Thoracic aorta (tissue), 2 donors: ENCODE measurements around the gene OTX1. TPM values are rescaled to one million over a fixed set of nuclear protein-coding genes. Genes with fewer than 3 reads are reported as not detected.

ENCODE experiments used
- ATAC-seq: fragments of 150-250 bp; one replicate; pipeline ENCODE4 v1.8.0; 2017; ENCODE audit warnings: low read depth; ENCODE audit not compliant: insufficient number of reproducible peaks, low FRiP score
- DNase-seq: peaks from one replicate; pipeline ENCODE4 v3.0.0-alpha.2; 2020; ENCODE audit warnings: low spot score
- H3K27ac ChIP-seq, 2 donors: fragments of 200-600 bp; sonication (generic); 1 replicate in 1 of 2; 2 replicates in 1 of 2; pipeline ENCODE4 v1.5.1; 2016; ENCODE audit warnings: mild to moderate bottlenecking in 2 of 2, moderate library complexity in 2 of 2
- H3K27me3 ChIP-seq: fragments of 200-600 bp; sonication (generic); replicated peaks from 2 replicates; pipeline ENCODE4 v1.6.0; 2016; ENCODE audit warnings: mild to moderate bottlenecking; ENCODE audit not compliant: insufficient read depth
- H3K36me3 ChIP-seq: fragments of 200-600 bp; sonication (generic); one replicate; pipeline ENCODE4 v1.5.1; 2016
- H3K4me1 ChIP-seq, 2 donors: fragments of 200-600 bp; sonication (generic); 1 replicate in 1 of 2; 2 replicates in 1 of 2; pipeline versions ENCODE4 v1.5.1 to v1.6.0; 2016; ENCODE audit warnings: low read depth in 2 of 2, mild to moderate bottlenecking in 1 of 2; ENCODE audit not compliant: control insufficient read depth in 1 of 2
- H3K4me3 ChIP-seq: fragments of 200-600 bp; sonication (generic); 2 replicates; pipeline ENCODE4 v1.5.1; 2016; ENCODE audit warnings: mild to moderate bottlenecking
- H3K9me3 ChIP-seq: fragments of 200-600 bp; sonication (generic); 2 replicates; pipeline ENCODE4 v1.5.1; 2016
- total RNA-seq, 2 donors: library from RNA; depleted of rRNA; stranded (reverse); fragments of >200 nt; gene quantifications; one replicate each; pipeline versions ENCODE4 v1.1.0 to v1.2.3, GENCODE V29; 2016
- TF ChIP-seq, protein P1 (sequence below): fragments of 200-600 bp; sonication (generic); IDR thresholded peaks from one replicate; pipeline ENCODE4 v1.5.1; 2019; ENCODE audit warnings: antibody characterized with exemption

Gene OTX1
- total RNA-seq, 2 donors from 2014 or later = not detected

DNA sequence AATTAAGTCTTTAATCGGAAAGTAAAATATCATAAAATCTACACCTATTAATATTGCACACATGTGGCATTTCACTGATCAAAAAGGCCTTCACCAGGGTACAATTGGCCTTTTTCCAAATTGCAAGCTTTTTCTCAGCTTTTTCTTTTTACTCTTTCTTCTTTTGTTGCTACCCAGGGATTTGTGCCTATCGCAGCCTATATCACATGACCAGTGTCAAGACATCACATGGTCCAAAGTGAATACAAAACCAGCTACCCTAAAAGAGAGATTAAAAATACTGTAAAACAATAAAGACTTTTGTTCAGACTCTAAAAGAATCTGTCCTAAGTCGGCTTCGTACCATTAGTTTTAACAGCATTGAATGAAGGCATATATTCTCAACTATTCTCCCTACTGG is 15.0 kb upstream of the OTX1 start:
- Histone ChIP-seq H3K4me1 (no peaks in the 10 kb centered on the region), H3K27ac (no peak overlapping the region), H3K27me3 (no peaks in the 10 kb centered on the region), H3K9me3 (no peaks in the 10 kb centered on the region), H3K4me3 (no peak overlapping the region), H3K36me3 (no peaks in the 10 kb centered on the region)
- TF ChIP-seq, protein P1, sequence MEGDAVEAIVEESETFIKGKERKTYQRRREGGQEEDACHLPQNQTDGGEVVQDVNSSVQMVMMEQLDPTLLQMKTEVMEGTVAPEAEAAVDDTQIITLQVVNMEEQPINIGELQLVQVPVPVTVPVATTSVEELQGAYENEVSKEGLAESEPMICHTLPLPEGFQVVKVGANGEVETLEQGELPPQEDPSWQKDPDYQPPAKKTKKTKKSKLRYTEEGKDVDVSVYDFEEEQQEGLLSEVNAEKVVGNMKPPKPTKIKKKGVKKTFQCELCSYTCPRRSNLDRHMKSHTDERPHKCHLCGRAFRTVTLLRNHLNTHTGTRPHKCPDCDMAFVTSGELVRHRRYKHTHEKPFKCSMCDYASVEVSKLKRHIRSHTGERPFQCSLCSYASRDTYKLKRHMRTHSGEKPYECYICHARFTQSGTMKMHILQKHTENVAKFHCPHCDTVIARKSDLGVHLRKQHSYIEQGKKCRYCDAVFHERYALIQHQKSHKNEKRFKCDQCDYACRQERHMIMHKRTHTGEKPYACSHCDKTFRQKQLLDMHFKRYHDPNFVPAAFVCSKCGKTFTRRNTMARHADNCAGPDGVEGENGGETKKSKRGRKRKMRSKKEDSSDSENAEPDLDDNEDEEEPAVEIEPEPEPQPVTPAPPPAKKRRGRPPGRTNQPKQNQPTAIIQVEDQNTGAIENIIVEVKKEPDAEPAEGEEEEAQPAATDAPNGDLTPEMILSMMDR = no peak
- DNase-seq (no peak), ATAC-seq (no peak)

DNA sequence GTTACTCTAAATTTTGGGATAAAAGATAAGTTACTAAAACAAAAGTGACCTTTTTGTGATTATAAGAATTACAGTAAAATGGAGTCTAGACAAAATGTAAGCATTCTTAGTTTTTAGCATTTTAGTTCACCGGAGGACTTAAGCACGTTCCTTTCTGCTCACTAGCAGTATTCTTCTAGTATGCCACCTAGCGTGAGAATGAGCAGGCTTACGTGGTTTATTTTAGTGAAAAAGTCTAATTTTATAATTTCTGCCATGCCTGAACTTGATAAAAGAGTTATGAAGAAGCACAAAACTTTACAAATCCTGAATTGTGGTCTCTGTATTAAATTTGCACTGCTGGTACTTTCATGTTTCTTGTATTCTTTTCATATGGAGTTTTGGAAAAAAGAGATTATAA is 12.6 kb upstream of the OTX1 start:
- no peaks in the 10 kb centered on the region for H3K27me3 ChIP-seq
- no peaks in the 10 kb centered on the region for H3K36me3 ChIP-seq
- ATAC-seq (no peak), DNase-seq (no peak)
- no peak overlapping the region for H3K27ac ChIP-seq
- H3K4me3 ChIP-seq = no peak overlapping the region
- no peaks in the 10 kb centered on the region for H3K4me1 ChIP-seq
- no peaks in the 10 kb centered on the region for H3K9me3 ChIP-seq
- TF ChIP-seq, protein P1 = no peak

DNA sequence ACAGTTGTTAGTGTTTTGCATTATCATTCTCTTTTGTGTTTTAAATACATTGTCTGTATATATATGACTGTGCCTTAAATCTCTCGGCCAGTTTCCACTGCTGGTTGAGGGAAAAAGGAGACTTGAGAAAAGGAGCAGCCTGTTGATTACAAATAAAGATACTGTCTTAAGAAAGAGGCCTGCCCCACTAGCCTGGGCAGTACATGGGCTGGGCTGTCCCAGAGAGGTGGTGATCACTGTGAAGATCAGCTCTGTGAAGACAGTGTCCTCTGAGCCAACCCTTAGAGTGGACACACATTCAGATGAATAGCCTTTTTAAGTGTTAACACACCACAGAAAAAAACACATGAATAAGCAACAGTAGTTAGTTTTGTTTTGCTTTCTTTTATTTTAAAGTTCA is 10.0 kb upstream of the OTX1 start:
- ATAC-seq = no peak
- TF ChIP-seq, protein P1 = no peak

DNA sequence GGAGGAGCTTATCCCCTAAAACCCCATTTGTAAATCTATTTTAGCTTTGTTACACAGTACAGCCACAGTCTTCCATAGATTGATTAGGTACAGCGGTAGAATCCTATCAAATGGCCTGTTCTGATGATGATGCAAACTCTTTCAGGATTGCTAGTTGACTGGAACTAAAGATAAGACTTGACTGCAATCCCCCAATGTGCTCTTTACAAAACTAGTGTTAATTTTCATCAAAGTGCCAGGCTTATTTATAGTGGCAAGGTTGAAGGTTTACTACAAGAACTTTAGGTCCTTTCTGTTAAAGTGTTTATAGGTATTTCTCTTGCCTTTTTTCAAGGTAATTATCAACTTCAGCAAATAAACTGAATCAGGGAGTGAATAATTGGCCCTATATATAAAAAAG is 9.0 kb upstream of the OTX1 start:
- peaks cover 7% of the 10 kb centered on the region for H3K36me3 ChIP-seq
- ATAC-seq = no peak

More for the DNA sequence above, 10.0 kb upstream of the OTX1 start:
- no peaks in the 10 kb centered on the region for H3K27me3 ChIP-seq
- H3K27ac ChIP-seq = no peak overlapping the region
- peaks cover 7% of the 10 kb centered on the region for H3K36me3 ChIP-seq
- no peaks in the 10 kb centered on the region for H3K4me1 ChIP-seq
- DNase-seq = no peak
- H3K9me3 ChIP-seq = no peaks in the 10 kb centered on the region
- no peak overlapping the region for H3K4me3 ChIP-seq

DNA sequence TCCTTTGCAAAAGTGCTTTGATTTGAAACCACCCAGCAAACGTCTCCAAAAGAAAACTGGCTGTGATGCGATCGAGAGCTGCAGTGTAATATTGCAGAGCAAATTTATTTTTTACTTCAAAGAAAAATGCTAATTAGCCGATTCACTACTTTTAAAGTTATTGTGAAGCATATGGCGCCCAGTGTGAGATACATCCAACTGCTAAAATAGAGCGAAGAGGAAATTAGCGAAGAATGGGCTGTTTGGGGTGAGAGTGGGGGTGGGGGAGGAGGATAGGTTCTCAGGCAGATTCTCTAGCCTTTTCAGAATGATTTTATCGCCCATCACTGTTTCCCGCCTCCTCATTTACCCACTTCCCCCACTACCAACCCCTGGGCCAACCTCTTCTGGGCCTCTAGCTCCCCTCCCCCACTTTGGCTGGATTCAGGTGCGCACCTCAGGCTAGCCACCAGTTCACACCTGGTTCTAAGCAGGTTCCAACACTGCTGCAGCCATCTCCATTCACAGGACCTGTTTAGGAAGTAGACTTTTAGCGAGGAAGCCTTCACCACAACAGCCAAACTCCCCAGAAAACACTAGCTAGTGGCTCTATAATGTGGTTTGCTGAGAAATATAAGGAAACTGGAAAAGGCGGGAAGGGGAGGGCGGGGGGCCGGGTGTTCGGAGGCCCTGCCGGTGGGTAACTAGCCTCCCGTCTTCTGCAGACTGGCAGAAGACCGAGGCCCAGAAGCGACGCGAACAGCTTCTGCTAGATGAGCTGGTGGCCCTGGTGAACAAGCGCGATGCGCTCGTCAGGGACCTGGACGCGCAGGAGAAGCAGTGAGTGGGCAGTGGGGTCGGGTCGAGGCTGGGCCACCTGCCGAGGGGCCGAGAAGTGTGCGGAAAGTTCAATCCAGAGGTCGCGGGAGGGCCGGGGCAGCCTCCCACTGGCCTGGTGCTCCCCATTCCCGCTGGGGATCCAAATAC is 6.0 kb upstream of the OTX1 start:
- Histone ChIP-seq H3K4me3 (no peak overlapping the region), H3K4me1 (peaks cover 7 to 20% of the 10 kb centered on the region in 2 donors), H3K36me3 (peaks cover 7% of the 10 kb centered on the region), H3K27ac (no peak overlapping the region), H3K27me3 (peaks cover 24% of the 10 kb centered on the region), H3K9me3 (no peaks in the 10 kb centered on the region)
- TF ChIP-seq, protein P1 = no peak
- no peak for DNase-seq
- ATAC-seq = no peak

More for the DNA sequence above, 9.0 kb upstream of the OTX1 start:
- no peak for DNase-seq
- TF ChIP-seq, protein P1 = no peak
- no peaks in the 10 kb centered on the region for H3K27me3 ChIP-seq
- H3K4me1 ChIP-seq = no peaks in the 10 kb centered on the region
- H3K4me3 ChIP-seq = no peak overlapping the region
- H3K9me3 ChIP-seq = no peaks in the 10 kb centered on the region
- no peak overlapping the region for H3K27ac ChIP-seq
